Omental fat pad (tissue), 4 donors: ENCODE data around the gene GLT8D1. TPM values are rescaled to one million over a fixed set of nuclear protein-coding genes. Genes with fewer than 3 reads are reported as not detected.
A peak's percentile ranks its signal among the peaks of the same experiment; 100 is the strongest.

Experiments used
- ATAC-seq: fragments of 150-250 bp; one replicate; pipeline ENCODE4 v1.9.1; 2016; ENCODE audit warnings: mild to moderate bottlenecking, moderate library complexity; ENCODE audit not compliant: low FRiP score
- DNase-seq: peaks from one replicate; pipeline ENCODE4 v3.0.0-alpha.2; 2019; ENCODE audit warnings: low spot score
- total RNA-seq, 4 donors: library from RNA; depleted of rRNA; stranded (reverse); fragments of >200 nt; gene quantifications; one replicate each; pipeline ENCODE4 v1.1.0, GENCODE V29; 2016
- TF ChIP-seq, protein P1 (sequence below), 3 donors: fragments of 450-650 bp; IDR thresholded peaks; one replicate each; pipeline ENCODE4 v1.5.1; 2016 to 2017; ENCODE audit warnings: antibody characterized with exemption in 3 of 3, mild to moderate bottlenecking in 3 of 3, moderate library complexity in 2 of 3

GLT8D1 gene, protein sequence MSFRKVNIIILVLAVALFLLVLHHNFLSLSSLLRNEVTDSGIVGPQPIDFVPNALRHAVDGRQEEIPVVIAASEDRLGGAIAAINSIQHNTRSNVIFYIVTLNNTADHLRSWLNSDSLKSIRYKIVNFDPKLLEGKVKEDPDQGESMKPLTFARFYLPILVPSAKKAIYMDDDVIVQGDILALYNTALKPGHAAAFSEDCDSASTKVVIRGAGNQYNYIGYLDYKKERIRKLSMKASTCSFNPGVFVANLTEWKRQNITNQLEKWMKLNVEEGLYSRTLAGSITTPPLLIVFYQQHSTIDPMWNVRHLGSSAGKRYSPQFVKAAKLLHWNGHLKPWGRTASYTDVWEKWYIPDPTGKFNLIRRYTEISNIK
- 10 to 100 TPM; 24.0 to 53.0 (median 45.4) TPM for total RNA-seq

DNA sequence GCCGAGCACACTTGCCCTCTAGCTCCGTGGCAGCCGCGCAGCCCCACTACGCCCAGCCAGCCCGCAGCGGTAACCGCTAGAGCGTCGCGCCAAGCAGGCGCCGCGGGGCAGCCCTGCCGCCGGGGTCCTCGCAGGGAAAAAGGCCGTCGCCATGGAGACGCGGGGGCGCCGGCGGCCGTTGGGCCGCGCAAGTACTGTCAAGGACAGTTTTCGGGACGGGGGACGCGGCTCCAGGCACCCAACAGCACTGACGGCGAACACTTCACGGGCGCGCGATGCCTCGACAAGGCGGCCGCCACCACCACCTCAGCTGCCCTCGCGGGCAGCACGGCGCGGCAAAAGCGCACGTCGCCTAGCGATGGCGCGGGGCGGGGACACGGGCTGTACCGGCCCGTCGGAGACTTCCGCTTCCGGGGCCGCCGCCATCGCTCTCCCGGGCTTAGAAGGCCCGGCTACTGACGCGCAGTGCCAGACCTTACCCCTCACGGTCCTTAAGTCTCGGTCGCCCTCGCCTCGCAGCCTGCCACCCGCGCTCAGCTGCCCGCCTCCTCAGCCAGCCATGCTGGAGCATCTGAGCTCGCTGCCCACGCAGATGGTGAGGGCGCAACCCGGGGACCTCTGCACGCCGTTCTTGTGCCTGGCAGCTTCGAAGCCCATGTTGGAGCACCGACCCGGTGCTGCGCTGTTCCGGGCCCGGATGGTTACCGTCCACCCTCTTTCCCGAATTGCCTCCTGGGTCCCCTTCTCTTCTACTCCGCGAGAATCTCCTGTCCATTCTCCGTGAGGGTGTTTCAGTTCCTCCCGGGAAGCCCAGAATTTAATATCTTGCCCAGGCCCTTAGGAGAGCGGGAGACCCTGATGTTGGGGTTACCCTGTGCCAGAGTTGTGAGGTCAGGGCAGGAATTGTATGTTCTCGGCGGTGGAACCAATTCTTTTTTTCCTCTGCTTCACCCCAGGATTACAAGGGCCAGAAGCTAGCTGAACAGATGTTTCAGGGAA lies at the start of gene GLT8D1, which contains the start of gene SPCS1:
GLT8D1 (minus strand) TSS at position 104 of the 999 bp plus-strand sequence. CDS start 5,331 bp downstream, outside the sequence.
SPCS1 (plus strand) TSS at position 419 of the 999 bp plus-strand sequence; CDS start at position 560, 141 bp downstream.
- DNase-seq (no peak), ATAC-seq (peak; percentile 93)
- TF ChIP-seq, protein P1, sequence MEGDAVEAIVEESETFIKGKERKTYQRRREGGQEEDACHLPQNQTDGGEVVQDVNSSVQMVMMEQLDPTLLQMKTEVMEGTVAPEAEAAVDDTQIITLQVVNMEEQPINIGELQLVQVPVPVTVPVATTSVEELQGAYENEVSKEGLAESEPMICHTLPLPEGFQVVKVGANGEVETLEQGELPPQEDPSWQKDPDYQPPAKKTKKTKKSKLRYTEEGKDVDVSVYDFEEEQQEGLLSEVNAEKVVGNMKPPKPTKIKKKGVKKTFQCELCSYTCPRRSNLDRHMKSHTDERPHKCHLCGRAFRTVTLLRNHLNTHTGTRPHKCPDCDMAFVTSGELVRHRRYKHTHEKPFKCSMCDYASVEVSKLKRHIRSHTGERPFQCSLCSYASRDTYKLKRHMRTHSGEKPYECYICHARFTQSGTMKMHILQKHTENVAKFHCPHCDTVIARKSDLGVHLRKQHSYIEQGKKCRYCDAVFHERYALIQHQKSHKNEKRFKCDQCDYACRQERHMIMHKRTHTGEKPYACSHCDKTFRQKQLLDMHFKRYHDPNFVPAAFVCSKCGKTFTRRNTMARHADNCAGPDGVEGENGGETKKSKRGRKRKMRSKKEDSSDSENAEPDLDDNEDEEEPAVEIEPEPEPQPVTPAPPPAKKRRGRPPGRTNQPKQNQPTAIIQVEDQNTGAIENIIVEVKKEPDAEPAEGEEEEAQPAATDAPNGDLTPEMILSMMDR (IDR thresholded peaks at IDR 0.05), result no peak

DNA sequence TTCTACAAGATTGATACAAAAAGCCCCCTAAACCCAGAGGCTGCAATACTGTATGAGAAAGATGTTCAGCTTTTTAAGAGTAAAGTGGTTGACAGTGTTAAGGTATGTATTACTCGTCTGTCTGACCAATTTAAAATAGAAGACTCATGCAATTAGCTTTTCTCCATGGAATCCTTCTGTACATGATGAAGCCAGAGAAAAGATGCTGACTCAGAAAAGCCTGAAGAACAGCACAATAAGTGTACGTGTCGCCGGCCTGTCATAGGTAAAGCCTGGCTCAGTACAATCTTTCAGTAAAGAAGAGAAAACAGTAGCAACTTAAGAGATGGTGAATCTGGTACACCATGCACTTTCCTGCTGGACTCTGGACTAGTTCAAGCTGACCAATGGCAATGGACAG lies 48.8 kb upstream of the GLT8D1 start:
- ATAC-seq, result no peak
- TF ChIP-seq, protein P1 (IDR thresholded peaks at IDR 0.05), result no peak
- no peak for DNase-seq

DNA sequence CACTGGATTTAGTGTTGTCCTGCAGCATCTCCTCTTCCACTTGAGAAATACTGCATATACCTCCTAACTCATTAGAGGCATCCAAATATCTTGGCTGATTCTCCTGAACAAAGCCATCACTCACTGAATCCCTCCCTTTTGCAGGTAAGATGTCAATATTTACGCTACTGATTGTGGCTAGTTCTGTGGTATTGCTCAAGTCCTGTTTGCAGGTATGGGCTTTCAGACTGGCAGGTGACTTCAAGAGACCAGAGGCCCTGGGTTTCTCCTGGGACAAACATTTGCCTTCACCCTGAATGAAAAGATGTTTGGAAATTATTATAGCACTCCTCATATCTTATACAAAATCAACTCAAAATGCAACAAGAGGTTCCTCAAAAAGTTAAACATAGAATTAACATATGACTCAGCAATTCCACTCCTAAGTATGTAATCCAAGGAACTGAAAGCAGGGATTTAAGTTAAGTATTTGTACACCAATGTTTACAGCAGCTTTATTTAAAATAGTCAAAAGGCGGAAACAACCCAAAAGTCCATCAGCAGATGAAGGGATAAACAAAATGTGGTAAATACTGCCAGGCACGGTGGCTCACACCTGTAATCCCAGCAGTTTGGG lies 46.6 kb upstream of the GLT8D1 start:
- TF ChIP-seq, protein P1 (IDR thresholded peaks at IDR 0.05), result no peak
- no peak for ATAC-seq
- no peak for DNase-seq

DNA sequence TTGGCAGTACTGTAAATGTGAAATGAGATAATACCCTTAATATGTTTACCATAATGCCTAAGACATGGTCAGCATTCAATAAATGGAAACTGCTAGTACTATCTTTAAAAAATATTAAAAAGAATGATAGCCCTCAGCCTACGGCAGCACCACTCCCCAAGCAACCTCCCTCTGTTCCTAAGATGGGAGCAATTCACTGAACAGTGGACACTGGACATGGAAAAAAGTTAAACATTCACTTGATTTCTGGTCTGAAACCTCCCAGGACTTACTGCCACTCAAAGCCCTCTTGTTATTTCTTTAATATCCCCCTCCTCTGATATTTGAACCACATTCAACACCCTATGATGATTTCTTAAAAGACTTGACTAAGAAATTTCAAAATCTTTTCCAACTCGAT lies 38.1 kb upstream of the GLT8D1 start:
- TF ChIP-seq, protein P1 (IDR thresholded peaks at IDR 0.05), result no peak
- DNase-seq (no peak), ATAC-seq (no peak)

DNA sequence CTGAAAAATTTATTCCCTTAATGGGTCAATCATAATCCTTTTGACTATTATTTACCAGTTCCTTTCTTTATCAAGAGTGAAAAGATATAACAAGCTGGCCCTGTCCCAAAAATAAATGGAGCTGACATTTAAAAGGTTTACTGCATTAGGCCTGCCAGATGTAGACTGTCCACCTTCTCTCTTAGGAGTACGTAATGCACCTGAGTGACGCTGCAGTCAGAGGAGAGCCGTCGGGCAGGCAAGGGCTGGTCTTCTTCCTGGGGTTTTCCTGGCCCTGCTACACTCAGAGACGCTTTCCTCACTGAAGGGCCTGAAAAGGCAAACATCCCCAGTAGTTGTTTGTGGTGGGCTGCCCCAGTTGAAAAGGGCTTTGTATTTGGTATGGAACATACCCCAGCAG lies 37.6 kb upstream of the GLT8D1 start:
- ATAC-seq (no peak), DNase-seq (no peak)
- TF ChIP-seq, protein P1 (IDR thresholded peaks at IDR 0.05), result no peak

DNA sequence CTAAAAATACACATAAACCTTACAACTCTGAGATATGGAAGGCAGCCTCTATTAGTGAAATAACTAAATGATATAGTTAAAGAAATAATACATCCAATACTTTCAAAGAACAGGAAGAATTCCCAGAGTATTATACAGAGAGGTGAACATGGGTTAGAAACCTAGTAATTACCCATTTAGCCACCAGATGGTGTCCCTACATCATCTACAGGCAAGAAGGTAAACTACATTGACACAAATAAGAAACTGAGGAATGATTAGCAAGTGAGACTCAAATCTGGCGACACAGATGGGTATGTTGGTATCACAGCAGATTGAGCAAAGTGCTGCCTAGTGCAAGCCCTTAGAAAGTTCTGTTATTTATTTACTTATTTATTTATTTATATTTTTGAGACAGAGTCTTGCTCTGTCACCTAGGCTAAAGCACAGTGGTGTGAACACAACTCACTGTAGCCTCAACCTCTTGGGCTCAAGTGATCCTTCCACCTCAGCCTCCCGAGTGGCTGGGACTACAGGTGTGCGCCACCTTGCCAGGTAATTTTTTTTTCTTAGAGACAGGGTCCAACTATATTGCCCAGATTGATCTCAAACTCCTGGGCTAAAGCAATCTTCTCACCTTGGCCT lies 36.9 kb upstream of the GLT8D1 start:
- DNase-seq (no peak), ATAC-seq (no peak)
- TF ChIP-seq, protein P1 (IDR thresholded peaks at IDR 0.05), result no peak
